H1 (cell line): ENCODE data around the gene PIGU. TPM values are rescaled to one million over a fixed set of nuclear protein-coding genes. Genes with fewer than 3 reads are reported as not detected.

Experiments used
- CTCF ChIA-PET: fragments of 300-600 bp; sonication (Branson Sonifier 250); formaldehyde crosslinking; loops from one replicate; lab custom pipeline; 2021; ENCODE audit not compliant: partially characterized antibody; lab: Charles Lee
- POLR2A ChIA-PET: fragments of 300-600 bp; sonication (Branson Sonifier 250); formaldehyde crosslinking; loops from one replicate; lab custom pipeline; 2021; ENCODE audit warnings: inconsistent platforms; ENCODE audit not compliant: partially characterized antibody; lab: Charles Lee
- DNase-seq, 2 experiments: peaks; one replicate each; pipeline versions ENCODE4 v3.0.0 to v3.0.0-alpha.2; 2010 to 2022; ENCODE audit warnings: low spot score in 2 of 2, low read depth in 1 of 2, mixed read lengths in 1 of 2
- FAIRE-seq: peaks from 2 replicates; lab custom pipeline; 2011; peaks lifted over from hg19 to GRCh38; lab: Jason Lieb, UNC
- H2AFZ ChIP-seq: 2 replicates; pipeline ENCODE4 v1.8.1; 2012; ENCODE audit warnings: low read length, inconsistent platforms
- H2AK5ac ChIP-seq: 2 replicates; pipeline ENCODE4 v1.6.1; 2013; ENCODE audit warnings: low read depth, low read length
- H2BK120ac ChIP-seq: replicated peaks from 2 replicates; pipeline ENCODE3; 2013; ENCODE audit warnings: low read depth, low read length, inconsistent platforms
- H2BK12ac ChIP-seq: 2 replicates; pipeline ENCODE4 v1.6.1; 2013; ENCODE audit warnings: low read depth, low read length
- H2BK15ac ChIP-seq: 2 replicates; pipeline ENCODE4 v1.6.1; 2013; ENCODE audit warnings: low read length
- H2BK20ac ChIP-seq: 2 replicates; pipeline ENCODE4 v1.6.1; 2013; ENCODE audit warnings: low read length
- H2BK5ac ChIP-seq: 2 replicates; pipeline ENCODE4 v1.6.1; 2013; ENCODE audit warnings: low read depth, low read length
- H3K14ac ChIP-seq: 2 replicates; pipeline ENCODE4 v1.6.1; 2013; ENCODE audit warnings: inconsistent platforms; ENCODE audit not compliant: insufficient read length
- H3K18ac ChIP-seq: 2 replicates; pipeline ENCODE4 v1.6.1; 2013; ENCODE audit warnings: low read length; ENCODE audit errors: extremely low read depth
- H3K23ac ChIP-seq: 2 replicates; pipeline ENCODE4 v1.6.1; 2013; ENCODE audit warnings: inconsistent platforms; ENCODE audit not compliant: insufficient read length
- H3K23me2 ChIP-seq: 2 replicates; pipeline ENCODE4 v1.6.1; 2013; ENCODE audit warnings: low read depth, low read length
- H3K27ac ChIP-seq: 2 replicates; pipeline ENCODE4 v1.6.1; 2011; ENCODE audit warnings: low read depth, low read length, inconsistent platforms
- H3K27me3 ChIP-seq, 4 experiments: replicated peaks in 1 of 4; 1 replicate in 1 of 4; 2 replicates in 3 of 4; pipeline versions ENCODE4 v1.6.1 to v1.8.1; 2011 to 2013; ENCODE audit warnings: low read length in 3 of 4, mild to moderate bottlenecking in 3 of 4, inconsistent platforms in 2 of 4, mixed read lengths in 2 of 4, moderate library complexity in 1 of 4; ENCODE audit not compliant: control insufficient read depth in 3 of 4, insufficient read depth in 3 of 4; ENCODE audit errors: extremely low read depth in 1 of 4
- H3K36me3 ChIP-seq, 4 experiments: 2 replicates each; pipeline versions ENCODE4 v1.6.1 to v1.8.1; 2011 to 2013; ENCODE audit warnings: mild to moderate bottlenecking in 4 of 4, low read length in 3 of 4, moderate library complexity in 2 of 4, control low read depth in 1 of 4, inconsistent platforms in 1 of 4; ENCODE audit not compliant: insufficient read depth in 4 of 4, control insufficient read depth in 2 of 4
- H3K4ac ChIP-seq: replicated peaks from 2 replicates; pipeline ENCODE3; 2013; ENCODE audit warnings: low read length, low read depth, mixed read lengths, inconsistent platforms; ENCODE audit not compliant: insufficient read length
- H3K4me1 ChIP-seq, 4 experiments: replicated peaks in 1 of 4; 1 replicate in 1 of 4; 2 replicates in 3 of 4; pipeline versions ENCODE4 v1.6.1 to v1.8.1; 2011 to 2013; ENCODE audit warnings: low read length in 3 of 4, inconsistent platforms in 2 of 4, mixed read lengths in 1 of 4; ENCODE audit not compliant: insufficient read depth in 4 of 4, control insufficient read depth in 3 of 4
- H3K4me2 ChIP-seq, 2 experiments: 2 replicates each; pipeline versions ENCODE4 v1.6.1 to v1.8.1; 2011 to 2013; ENCODE audit warnings: low read depth in 2 of 2, low read length in 2 of 2, control low read depth in 1 of 2, inconsistent platforms in 1 of 2, mild to moderate bottlenecking in 1 of 2; ENCODE audit not compliant: insufficient read depth in 1 of 2
- H3K4me3 ChIP-seq, 4 experiments: fragments of 200-600, 300-600 bp in 1 of 4; sonication (generic), shearing (Covaris generic), sonication (Bioruptor Twin) in 1 of 4; 2 replicates each; pipeline versions ENCODE4 v1.5.1 to v1.8.1; 2011 to 2016; ENCODE audit warnings: low read length in 4 of 4, low read depth in 3 of 4, control low read depth in 2 of 4, inconsistent platforms in 2 of 4, mild to moderate bottlenecking in 2 of 4, mixed read lengths in 1 of 4, moderate library complexity in 1 of 4; ENCODE audit not compliant: insufficient read depth in 2 of 4; ENCODE audit errors: extremely low read depth in 1 of 4
- H3K56ac ChIP-seq: replicated peaks from 2 replicates; pipeline ENCODE3; 2013; ENCODE audit warnings: low read depth, mild to moderate bottlenecking, mixed read lengths, low read length, inconsistent platforms; ENCODE audit not compliant: insufficient read length
- H3K79me1 ChIP-seq: 2 replicates; pipeline ENCODE4 v1.6.1; 2013; ENCODE audit warnings: low read depth, low read length, control low read depth
- H3K79me2 ChIP-seq, 2 experiments: 2 replicates each; pipeline versions ENCODE4 v1.6.1 to v1.8.1; 2012 to 2013; ENCODE audit warnings: low read length in 2 of 2, mild to moderate bottlenecking in 2 of 2, inconsistent platforms in 1 of 2; ENCODE audit not compliant: insufficient read depth in 2 of 2, control insufficient read depth in 1 of 2
- H3K9ac ChIP-seq, 4 experiments: replicated peaks in 1 of 4; 1 replicate in 1 of 4; 2 replicates in 3 of 4; pipeline versions ENCODE4 v1.6.1 to v1.8.1; 2011 to 2013; ENCODE audit warnings: low read depth in 3 of 4, low read length in 3 of 4, control low read depth in 2 of 4, mild to moderate bottlenecking in 2 of 4, moderate library complexity in 2 of 4, inconsistent platforms in 1 of 4; ENCODE audit errors: extremely low read depth in 1 of 4
- H3K9me3 ChIP-seq, 2 experiments: 2 replicates each; pipeline versions ENCODE4 v1.6.1 to v1.8.1; 2012 to 2013; ENCODE audit warnings: mild to moderate bottlenecking in 2 of 2, moderate library complexity in 2 of 2, control low read depth in 1 of 2, inconsistent platforms in 1 of 2, low read depth in 1 of 2, low read length in 1 of 2, mixed read lengths in 1 of 2; ENCODE audit not compliant: insufficient read depth in 2 of 2
- H4K20me1 ChIP-seq, 2 experiments: replicated peaks in 1 of 2; 2 replicates each; pipeline versions ENCODE3 to v1.8.1; 2011 to 2013; ENCODE audit warnings: inconsistent platforms in 2 of 2, low read length in 2 of 2, mild to moderate bottlenecking in 1 of 2; ENCODE audit not compliant: insufficient read depth in 2 of 2, control insufficient read depth in 1 of 2
- H4K5ac ChIP-seq: 2 replicates; pipeline ENCODE4 v1.6.1; 2013; ENCODE audit warnings: low read length, low read depth, mixed read lengths, inconsistent platforms; ENCODE audit not compliant: insufficient read length
- H4K8ac ChIP-seq: 2 replicates; pipeline ENCODE4 v1.8.0; 2013; ENCODE audit warnings: mild to moderate bottlenecking, moderate library complexity, low read length, inconsistent platforms; ENCODE audit not compliant: insufficient read depth; ENCODE audit errors: extremely low read depth
- H4K91ac ChIP-seq: replicated peaks from 2 replicates; pipeline ENCODE3; 2013; ENCODE audit warnings: low read length, mixed read lengths, inconsistent platforms; ENCODE audit not compliant: insufficient read length
- RAD21 ChIP-seq, 2 experiments: IDR thresholded peaks in 1 of 2; conservative IDR thresholded peaks in 1 of 2; 2 replicates each; pipeline ENCODE4 v1.6.1; 2011; ENCODE audit warnings: low read depth in 2 of 2, low read length in 2 of 2, improper control_type of control experiment in 1 of 2, inconsistent platforms in 1 of 2, mild to moderate bottlenecking in 1 of 2, moderate library complexity in 1 of 2
- WGBS, 2 experiments: shearing (Covaris generic) in 1 of 2; methylation state at CpG; one replicate each; pipeline versions ENCODE4 v1.1.6 to v1.1.7; 2013 to 2015; ENCODE audit warnings: low lambda C conversion rate in 2 of 2, mixed read lengths in 2 of 2, inconsistent platforms in 1 of 2, low coverage in 1 of 2, missing lambda C conversion rate in 1 of 2; ENCODE audit not compliant: insufficient replicate concordance in 2 of 2, insufficient coverage in 1 of 2, insufficient read length in 1 of 2; ENCODE audit errors: extremely low coverage in 1 of 2, missing lambda C conversion rate in 1 of 2; 5-methylcytosine and 5-hydroxymethylcytosine counted together
- polyA plus RNA-seq, 7 experiments: library from polyadenylated mRNA; depleted of rRNA in 3 of 7; stranded (reverse) in 5 of 7; unstranded in 2 of 7; fragments of >200 nt in 5 of 7; fragments of 200-250 nt in 2 of 7; gene quantifications; 1 replicate in 5 of 7; 2 replicates in 1 of 7; 4 replicates in 1 of 7; pipeline versions ENCODE4 v1.2.1 to v1.2.3, GENCODE V29; 2011 to 2013; ENCODE audit warnings: missing spikeins in 2 of 7, mixed read lengths in 2 of 7
- total RNA-seq: library from RNA; stranded (reverse); fragmentation: NEBNext Ultra II Directional; extraction: Animal tissue kit (Norgen Biotek cat#: 25700); gene quantifications from 2 replicates; pipeline ENCODE4 v1.2.1, GENCODE V29; 2021

The PIGU gene
- total and polyA plus RNA-seq, 2 of the 8 experiments (the other 6 are each of a cell fraction or from before 2014, with no cell fraction given): 28.3 to 117 TPM

- H3K27ac ChIP-seq: no peak overlapping the region
- H3K23ac ChIP-seq: no peak overlapping the region
- CTCF ChIA-PET: interaction anchor here (1.3 to 3.5 kb wide), 2 partner anchors 20 to 43 kb away, joined by 3 to 15 read pairs; no protein-coding TSS in a partner anchor
- no peaks in the 10 kb centered on the region for H3K79me1 ChIP-seq
- no peak overlapping the region for H4K91ac ChIP-seq
- H2BK120ac ChIP-seq: no peak overlapping the region
- no peaks in the 10 kb centered on the region for H3K27me3 ChIP-seq
- H3K23me2 ChIP-seq: no peaks in the 10 kb centered on the region
- no peak overlapping the region for H2BK12ac ChIP-seq
- H3K79me2 ChIP-seq: no peaks in the 10 kb centered on the region
- H3K9me3 ChIP-seq: no peaks in the 10 kb centered on the region
- no peak overlapping the region for H3K4me2 ChIP-seq
- no peak overlapping the region for H2BK5ac ChIP-seq
- no peak for TF ChIP-seq RAD21 (IDR thresholded peaks at IDR 0.05 in 1 of 2, conservative IDR thresholded peaks at IDR 0.05 in 1 of 2; ENCODE audit: low read depth in 2 of 2, low read length in 2 of 2)
- TF ChIP-seq, all 59 proteins: peak for 0
- FAIRE-seq (no peak), DNase-seq (no peak)
- Histone ChIP-seq H3K36me3 (0 out of 8 replicates have a peak, but pooled peaks cover 0 to 3% (median 0%) of the 10 kb centered on the region in 4 experiments), H3K18ac (no peak overlapping the region), H2BK20ac (no peak overlapping the region), H3K4me1 (no peaks in the 10 kb centered on the region; a peak in 1 of 7 replicates), H4K8ac (no peak overlapping the region), H3K56ac (no peak overlapping the region), H3K9ac (no peak overlapping the region), H3K14ac (no peak overlapping the region), H4K5ac (no peak overlapping the region), H2AK5ac (no peak overlapping the region), H3K4me3 (no peak overlapping the region), H4K20me1 (peaks cover 2% of the 10 kb centered on the region in 2 experiments), H3K4ac (no peak overlapping the region), H2AFZ (no peak overlapping the region), H2BK15ac (no peak overlapping the region)
- 85% methylated on average over 4 of the region's 4 CpGs; no CpG with 5 or more reads in 1 of the 2 experiments for WGBS, 2 experiments
- POLR2A ChIA-PET: interaction anchor here (0.6 to 2.2 kb wide), 3 partner anchors 24 to 279 kb away, joined by 3 to 5 read pairs (median 5); partner anchors contain the start of genes AHCY and MAP1LC3A
These were observed 94.7 kb downstream of the PIGU start for GRCh38 chr20:34582221-34582620.
